AG09319 (cell line): Measurements from ENCODE around the gene ZC3H10.
"Not testable (repeated sequence)": the region's sequence is repeated elsewhere in the genome, so short reads cannot be mapped to it uniquely, and the experiment has no call there.

ENCODE experiments used
- DNase-seq: peaks from one replicate; pipeline ENCODE4 v3.0.0-alpha.2; 2010; ENCODE audit warnings: low read depth; ENCODE audit errors: extremely low read depth
- CTCF ChIP-seq: IDR thresholded peaks from 2 replicates; pipeline ENCODE4 v1.5.1; 2011; ENCODE audit warnings: low read depth, mild to moderate bottlenecking, inconsistent platforms, low read length, moderate library complexity

The ZC3H10 gene

DNA sequence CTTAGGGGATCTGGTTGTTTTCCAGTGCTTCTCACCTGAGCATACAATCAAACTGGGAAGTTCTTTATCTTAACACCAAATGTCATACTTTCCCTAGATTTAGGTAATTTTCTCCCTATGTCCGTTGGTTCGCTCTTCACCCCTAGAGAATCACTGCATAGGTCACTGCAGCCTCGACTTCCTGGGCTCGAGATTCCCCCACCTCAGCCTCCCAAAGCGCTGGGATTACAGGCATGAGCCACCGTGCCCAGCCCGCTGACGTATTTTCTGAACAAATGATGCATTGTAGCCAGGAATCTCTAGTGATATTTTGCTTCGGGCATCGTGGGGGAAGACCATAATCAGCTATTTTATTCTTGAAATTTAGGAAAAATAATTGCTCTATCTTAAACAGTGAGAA, 2.7 kb upstream of the ZC3H10 start:
- DNase-seq, result no peak
- no peak for TF ChIP-seq CTCF

GRCh38 chr12:56116267-56117081, 1.6 kb upstream of the ZC3H10 start, which contains the start of gene RPL41:
TSS of gene RPL41 (plus strand) at chr12:56116633.
- peak; percentile 77 for DNase-seq
- no peak for TF ChIP-seq CTCF

DNA sequence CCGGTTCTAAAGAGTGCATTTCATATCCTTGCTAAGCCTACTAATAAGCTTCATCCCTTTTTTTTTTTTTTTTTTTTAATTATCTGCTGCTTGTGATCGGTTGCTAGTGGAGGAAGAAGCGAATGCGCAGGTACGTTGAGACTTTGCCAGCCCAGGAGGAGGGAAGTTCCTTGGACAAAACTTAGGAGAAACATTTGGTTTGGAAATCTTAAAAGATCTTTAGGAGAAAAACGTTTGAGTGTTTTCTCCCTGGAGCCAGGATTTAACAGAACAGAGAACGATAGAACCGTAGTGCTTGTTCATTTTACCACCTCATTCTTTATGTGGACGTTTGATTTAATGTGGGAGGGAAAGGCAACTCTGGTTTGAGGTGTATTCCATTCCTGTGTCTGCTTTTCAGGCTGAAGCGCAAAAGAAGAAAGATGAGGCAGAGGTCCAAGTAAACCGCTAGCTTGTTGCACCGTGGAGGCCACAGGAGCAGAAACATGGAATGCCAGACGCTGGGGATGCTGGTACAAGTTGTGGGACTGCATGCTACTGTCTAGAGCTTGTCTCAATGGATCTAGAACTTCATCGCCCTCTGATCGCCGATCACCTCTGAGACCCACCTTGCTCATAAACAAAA, 872 bp upstream of the ZC3H10 start:
- not testable (repeated sequence) for DNase-seq

DNA sequence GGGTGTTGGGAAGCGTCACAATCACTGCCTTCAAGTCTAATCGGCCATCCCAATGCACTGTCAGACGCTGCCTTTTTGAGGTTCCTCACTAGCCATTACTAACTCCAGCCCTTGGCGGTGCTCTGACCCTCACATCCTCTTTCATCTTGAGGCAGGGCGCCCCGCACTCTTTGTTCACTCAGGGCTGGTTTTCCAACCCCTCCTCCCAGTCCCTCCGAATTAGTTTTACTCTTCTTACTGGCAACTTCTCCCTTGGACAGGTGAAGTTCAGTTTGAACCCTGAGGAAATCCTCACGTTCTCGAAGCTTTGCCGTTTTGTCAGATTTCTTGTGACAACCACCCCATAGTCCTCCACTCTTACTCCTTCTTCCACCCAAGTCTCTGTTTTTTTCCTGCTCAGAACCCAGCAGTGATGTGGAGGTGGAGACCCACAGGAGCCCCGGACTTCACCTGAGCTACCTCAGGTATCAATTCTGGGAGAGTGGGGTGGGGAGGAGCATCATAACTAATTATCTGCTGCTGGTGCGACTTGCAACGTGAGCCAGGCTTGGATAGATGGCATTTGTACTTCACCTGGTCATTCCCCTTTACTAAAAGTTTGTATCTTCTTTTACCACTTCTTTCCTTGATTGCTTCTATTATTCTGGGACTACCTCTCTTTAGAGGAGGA, 757 bp downstream of the ZC3H10 start:
- no peak for TF ChIP-seq CTCF
- no peak for DNase-seq

- TF ChIP-seq CTCF, result peak; percentile 74
- DNase-seq, result peak; percentile 81
These were observed 1.3 kb downstream of the ZC3H10 start for GRCh38 chr12:56119361-56119796.

DNA sequence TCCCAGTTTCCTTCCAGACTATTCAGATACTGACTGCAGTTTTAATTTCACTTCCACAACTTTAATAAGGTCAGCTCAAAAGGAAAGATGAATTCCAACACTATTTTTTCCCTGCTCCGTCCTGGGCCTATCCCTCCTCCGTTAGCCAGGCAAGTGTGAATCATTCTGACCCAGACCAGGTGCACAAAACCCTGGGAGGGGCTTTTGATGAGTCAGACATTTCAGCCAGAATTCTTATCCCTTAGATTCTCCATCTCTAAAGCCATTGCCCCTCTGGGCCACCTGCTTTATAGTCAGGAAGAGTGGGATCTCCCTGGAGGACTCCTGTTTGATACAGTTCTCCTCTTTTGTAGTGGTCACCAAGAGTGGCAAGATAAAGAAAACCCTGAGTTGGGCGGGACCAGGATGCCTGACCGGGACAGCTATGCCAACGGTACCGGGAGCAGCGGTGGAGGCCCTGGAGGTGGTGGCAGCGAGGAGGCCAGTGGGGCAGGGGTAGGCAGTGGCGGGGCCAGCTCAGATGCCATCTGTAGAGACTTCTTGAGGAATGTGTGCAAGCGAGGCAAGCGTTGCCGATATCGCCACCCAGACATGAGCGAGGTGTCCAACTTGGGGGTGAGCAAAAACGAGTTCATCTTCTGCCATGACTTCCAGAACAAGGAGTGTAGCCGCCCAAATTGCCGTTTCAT, 2.2 kb downstream of the ZC3H10 start:
- DNase-seq, result no peak
- TF ChIP-seq CTCF, result no peak

- no peak for TF ChIP-seq CTCF
- no peak for DNase-seq
These were observed 3.3 kb downstream of the ZC3H10 start for GRCh38 chr12:56121204-56121870.
